Measurements from ENCODE around the gene RPS6KA6.
A peak's percentile ranks its signal among the peaks of the same experiment; 100 is the strongest.

The RPS6KA6 gene

GRCh38 chrX:84187533-84188319 is at the start of gene RPS6KA6:
Gene RPS6KA6 (minus strand): TSS chrX:84188199. CDS start chrX:84187899, 300 bp downstream.
- DNase-seq (ENCODE audit: low spot score) = peak; percentile 24

DNA sequence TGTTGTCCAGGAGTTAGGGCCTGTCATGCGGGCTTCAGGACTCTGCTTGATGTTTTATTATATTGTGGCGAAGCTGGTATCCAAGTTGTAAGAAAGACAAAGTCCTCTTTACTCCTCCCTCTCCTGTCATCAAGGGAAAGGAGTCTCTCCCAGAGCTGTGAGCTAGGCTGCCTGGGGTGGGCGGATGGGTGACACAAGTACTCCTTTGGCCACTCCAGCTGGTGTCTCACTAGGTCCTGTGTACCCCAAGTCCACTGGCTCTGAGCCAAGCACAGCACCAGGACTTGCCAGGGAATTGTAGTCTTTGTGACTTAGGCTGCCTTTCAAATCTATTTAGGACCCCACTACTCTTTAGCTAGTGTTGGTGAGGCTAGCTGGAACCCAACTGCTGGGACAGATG is 36.7 kb upstream of the RPS6KA6 start:
- no peak for DNase-seq (ENCODE audit: low spot score)

- DNase-seq (ENCODE audit: low spot score) = no peak
These were observed 35.3 kb upstream of the RPS6KA6 start for GRCh38 chrX:84223261-84223660.

GRCh38 chrX:84221181-84221580 is 33.2 kb upstream of the RPS6KA6 start:
- no peak for DNase-seq (ENCODE audit: low spot score)

DNA sequence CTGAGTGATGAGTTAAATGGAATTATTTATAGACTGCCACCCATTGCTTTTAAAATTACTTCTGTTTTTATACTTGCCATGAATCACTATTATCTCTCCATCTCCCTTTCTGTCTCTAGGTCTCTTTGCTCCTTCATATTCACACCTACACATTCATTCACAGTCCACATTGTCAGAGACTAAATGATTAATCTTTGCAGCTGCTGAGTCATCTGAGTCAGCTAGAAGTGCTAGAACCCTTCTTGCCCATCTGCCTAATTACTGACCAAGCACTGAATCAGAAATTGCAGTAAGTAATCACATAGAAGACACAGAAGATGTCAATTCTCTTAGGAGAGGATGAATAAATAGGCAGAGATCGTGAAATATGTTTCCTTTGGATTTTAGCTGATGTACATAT is 31.6 kb upstream of the RPS6KA6 start:
- no peak for DNase-seq (ENCODE audit: low spot score)

DNA sequence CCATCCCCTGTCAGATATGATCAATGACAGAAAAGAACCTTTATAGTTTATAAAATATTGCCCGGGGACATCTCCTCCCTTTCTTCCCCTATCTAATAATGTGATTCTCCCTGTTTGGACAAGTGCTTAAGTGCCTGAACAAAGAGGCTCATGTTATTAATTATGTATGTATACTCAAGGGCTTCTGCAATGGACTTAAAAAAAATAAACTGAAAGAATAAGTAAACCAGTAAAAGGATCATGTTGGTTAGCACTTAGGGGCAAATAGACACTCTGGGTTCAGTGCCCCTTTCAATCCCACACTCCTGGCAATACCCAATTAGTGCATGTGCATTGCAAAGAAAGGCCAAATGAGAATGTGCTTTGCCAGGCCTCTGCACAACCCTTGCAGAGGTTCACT is 30.7 kb upstream of the RPS6KA6 start:
- no peak for DNase-seq (ENCODE audit: low spot score)

- no peak for DNase-seq (ENCODE audit: low spot score)
These were observed 28.9 kb upstream of the RPS6KA6 start for GRCh38 chrX:84216881-84217280.

DNA sequence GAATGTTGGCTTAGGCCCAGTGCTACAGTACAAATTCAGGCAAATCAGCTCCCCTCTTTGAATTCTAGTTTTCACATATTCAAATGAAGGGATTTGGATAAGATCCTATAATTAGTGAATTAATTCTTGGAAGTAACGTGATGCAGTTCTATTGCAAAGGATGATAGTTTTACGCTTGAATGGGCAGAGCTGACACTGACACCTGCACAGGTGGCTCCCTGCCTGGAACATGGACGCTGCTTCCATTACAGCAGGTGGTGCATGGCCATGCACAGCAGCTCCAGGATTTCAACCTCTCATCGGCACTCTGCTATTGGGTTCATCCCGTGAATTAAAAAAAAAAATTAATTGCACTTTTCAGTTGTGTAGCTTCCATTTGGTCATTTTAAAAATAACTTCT is 28.4 kb upstream of the RPS6KA6 start:
- DNase-seq (ENCODE audit: low spot score) = no peak

GRCh38 chrX:84205276-84205675 is 17.3 kb upstream of the RPS6KA6 start:
- no peak for DNase-seq (ENCODE audit: low spot score)

- DNase-seq (ENCODE audit: low spot score) = no peak
These were observed 11.7 kb upstream of the RPS6KA6 start for GRCh38 chrX:84199688-84200087.

GRCh38 chrX:84197550-84197949 is 9.6 kb upstream of the RPS6KA6 start:
- no peak for DNase-seq (ENCODE audit: low spot score)

GRCh38 chrX:84192006-84192405 is 4.0 kb upstream of the RPS6KA6 start:
- no peak for DNase-seq (ENCODE audit: low spot score)

DNA sequence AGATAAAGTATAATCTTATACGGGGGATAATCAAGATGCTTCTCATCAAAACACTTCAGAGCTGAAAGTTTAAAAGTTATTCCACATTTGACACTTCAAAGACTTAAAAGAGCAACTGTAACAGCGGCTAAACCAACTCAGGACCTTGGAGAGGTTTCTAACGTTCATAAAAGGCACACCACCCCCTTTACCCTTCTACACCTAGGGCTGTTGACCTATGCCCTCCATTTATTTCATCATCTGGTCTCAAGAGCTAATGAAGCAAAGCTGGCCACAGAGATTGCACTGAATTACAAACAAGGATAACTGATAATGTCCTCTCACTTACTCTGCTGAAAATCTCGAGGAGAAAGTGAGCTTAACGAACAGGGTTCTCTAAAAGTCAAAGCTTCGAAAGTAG is 1.1 kb upstream of the RPS6KA6 start:
- DNase-seq (ENCODE audit: low spot score) = no peak

DNA sequence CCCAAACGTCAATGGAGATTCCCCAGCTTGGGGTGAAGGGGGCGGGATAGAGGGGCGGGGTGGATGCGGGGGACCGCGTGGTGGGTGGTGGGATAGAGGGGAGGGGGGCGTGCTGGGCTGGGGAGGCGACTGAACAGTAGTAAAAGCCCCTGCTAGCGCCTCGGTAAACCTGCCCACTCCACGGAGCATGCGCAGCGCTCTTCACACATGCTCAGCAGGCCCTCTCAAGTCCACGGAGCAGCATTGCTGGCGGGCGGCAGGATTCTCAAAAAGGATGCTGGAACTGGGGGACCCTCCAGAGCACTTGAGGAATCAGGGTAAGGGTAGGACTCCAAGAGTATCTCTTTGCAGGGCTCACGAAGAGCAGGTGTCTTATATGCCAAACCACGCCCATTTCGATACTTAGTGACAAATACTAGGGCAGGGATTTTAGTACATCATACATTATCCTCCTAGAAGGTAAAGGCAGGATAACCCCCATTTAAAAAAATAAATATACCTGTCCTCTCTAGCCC is 378 bp upstream of the RPS6KA6 start:
- peak; percentile 55 for DNase-seq (ENCODE audit: low spot score)

DNA sequence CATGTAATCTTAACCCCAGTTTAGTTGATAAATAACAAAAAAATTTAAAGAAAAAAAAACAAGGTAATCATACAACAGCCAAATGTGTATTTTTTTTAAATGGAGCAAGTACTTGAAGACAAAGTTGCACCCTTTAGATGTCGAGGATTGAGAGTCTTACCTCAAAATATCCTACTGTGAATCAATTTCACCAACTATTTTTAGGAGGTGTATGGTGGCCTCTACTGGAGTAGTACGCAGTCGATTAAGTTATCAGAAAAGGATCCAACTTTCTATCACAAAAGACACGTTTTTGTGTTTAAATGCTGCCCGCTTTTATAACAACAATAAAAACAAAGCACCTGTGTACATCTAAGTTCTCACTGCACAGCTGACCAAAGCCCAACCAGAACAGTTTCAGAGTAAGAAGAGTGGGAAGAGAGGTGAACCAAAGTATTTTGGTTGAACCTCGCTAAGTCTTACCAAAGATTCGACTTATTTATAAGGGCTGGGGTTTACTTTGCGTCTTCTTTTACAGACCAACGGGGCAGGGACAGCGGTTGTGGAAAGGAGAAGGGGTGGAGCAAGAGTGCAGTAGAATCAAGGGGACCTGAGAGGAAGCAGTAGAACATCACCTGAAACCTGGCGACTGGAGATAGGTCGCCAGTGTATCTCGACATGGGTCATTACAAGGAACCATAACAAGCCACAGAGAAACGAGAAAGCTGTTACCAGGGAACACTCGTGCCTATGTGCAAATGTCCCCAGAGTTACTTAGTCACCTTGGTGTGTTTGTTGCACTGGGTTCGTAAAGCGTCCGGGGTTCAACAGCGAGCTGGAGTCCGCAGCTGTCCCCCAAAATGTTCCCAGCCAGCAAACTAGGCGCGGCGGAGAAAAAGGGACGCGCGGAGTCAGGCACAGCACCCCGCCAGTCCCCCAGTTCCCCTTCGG is 1.1 kb downstream of the RPS6KA6 start:
- DNase-seq (ENCODE audit: low spot score) = no peak

DNA sequence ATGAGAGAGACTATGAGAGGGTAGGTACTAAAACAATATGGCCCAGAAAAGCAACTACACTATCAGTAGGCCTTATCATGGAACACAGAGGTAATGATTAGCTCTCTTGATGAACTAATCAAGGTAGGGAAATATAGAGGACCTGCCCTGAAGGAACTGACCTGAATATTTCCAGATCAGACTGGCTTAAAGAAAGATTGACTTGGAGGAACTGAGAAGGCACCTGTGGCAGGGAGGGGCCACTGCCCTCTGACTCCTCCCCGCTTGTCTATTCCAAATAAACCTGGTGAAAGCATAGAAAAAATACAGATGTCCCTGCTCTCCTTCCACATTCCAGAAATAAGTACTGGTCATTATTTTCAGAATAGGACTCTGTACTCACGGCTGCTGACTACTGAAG is 5.5 kb downstream of the RPS6KA6 start:
- no peak for DNase-seq (ENCODE audit: low spot score)

DNA sequence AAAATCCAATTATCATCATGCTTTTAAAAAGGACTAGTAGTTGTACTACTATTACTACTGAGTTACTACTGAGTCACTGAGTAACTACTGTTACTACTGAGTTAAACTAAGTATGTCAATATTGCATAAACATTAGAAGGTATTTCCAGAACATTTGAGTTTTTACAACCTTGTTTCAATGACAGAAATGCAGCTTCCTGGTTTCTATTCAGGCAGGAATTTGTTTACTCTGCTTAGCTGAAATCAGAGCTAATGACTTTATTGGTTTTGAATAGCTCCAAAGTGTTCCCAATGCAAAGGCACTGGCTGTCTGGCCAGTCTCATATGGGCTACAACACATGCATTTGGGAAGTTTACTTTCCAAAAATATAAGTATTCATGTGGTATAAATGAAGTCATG is 12.0 kb downstream of the RPS6KA6 start:
- DNase-seq (ENCODE audit: low spot score) = no peak

- DNase-seq (ENCODE audit: low spot score) = no peak
These were observed 12.7 kb downstream of the RPS6KA6 start for GRCh38 chrX:84175274-84175673.

- no peak for DNase-seq (ENCODE audit: low spot score)
These were observed 13.7 kb downstream of the RPS6KA6 start for GRCh38 chrX:84174348-84174747.

GRCh38 chrX:84170931-84171330 is 17.1 kb downstream of the RPS6KA6 start:
- no peak for DNase-seq (ENCODE audit: low spot score)

- no peak for DNase-seq (ENCODE audit: low spot score)
These were observed 19.4 kb downstream of the RPS6KA6 start for GRCh38 chrX:84168574-84168973.

DNA sequence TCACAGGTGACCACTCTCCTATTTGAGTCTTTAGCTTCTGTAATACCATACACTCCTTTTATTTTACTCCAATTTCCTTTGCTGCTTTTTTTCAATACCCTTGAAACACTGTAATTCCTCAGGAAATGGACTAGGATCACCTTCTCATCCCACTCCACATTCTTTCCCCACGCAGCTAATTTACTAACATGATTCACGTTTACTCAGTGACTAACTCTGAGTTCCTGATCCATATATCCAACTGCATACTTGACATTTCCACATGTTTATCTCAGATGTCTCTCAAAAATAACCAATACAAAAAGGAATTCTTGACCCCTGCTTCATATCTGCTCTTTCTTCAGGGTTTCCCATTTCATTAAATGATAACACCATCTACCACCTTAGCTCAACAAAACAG is 19.9 kb downstream of the RPS6KA6 start:
- DNase-seq (ENCODE audit: low spot score) = peak; percentile 9

GRCh38 chrX:84165711-84166110 is 22.3 kb downstream of the RPS6KA6 start:
- no peak for DNase-seq (ENCODE audit: low spot score)

All from GM03348 (cell line).